GM12874 (cell line): Measurements from ENCODE around the gene RERE.

ENCODE experiments used
- TF ChIP-seq, protein P1 (sequence below): IDR thresholded peaks from 2 replicates; pipeline ENCODE4 v1.5.1; 2011; ENCODE audit warnings: low read depth, mild to moderate bottlenecking, control low read depth, low read length, moderate library complexity; ENCODE audit not compliant: insufficient read depth

The RERE gene

DNA sequence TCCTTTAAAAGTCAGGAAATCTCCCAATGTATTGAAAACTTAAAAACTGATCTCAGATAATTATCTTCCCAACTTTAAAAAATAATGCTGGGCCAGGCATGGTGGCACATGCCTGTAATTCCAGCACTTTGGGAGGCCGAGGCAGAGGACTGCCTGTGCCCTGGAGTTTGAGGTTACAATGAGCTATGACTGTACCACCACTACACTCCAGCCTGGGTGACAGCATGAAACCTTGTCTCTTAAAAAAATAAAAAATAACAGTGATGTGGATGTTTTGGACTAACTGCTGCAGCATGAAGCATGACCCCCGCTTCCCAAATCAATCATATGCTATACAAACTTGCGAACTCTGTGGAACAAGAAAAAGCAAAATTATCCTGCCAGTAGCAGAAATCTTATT is 186.3 kb downstream of the RERE start:
- TF ChIP-seq, protein P1, sequence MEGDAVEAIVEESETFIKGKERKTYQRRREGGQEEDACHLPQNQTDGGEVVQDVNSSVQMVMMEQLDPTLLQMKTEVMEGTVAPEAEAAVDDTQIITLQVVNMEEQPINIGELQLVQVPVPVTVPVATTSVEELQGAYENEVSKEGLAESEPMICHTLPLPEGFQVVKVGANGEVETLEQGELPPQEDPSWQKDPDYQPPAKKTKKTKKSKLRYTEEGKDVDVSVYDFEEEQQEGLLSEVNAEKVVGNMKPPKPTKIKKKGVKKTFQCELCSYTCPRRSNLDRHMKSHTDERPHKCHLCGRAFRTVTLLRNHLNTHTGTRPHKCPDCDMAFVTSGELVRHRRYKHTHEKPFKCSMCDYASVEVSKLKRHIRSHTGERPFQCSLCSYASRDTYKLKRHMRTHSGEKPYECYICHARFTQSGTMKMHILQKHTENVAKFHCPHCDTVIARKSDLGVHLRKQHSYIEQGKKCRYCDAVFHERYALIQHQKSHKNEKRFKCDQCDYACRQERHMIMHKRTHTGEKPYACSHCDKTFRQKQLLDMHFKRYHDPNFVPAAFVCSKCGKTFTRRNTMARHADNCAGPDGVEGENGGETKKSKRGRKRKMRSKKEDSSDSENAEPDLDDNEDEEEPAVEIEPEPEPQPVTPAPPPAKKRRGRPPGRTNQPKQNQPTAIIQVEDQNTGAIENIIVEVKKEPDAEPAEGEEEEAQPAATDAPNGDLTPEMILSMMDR, result no peak

DNA sequence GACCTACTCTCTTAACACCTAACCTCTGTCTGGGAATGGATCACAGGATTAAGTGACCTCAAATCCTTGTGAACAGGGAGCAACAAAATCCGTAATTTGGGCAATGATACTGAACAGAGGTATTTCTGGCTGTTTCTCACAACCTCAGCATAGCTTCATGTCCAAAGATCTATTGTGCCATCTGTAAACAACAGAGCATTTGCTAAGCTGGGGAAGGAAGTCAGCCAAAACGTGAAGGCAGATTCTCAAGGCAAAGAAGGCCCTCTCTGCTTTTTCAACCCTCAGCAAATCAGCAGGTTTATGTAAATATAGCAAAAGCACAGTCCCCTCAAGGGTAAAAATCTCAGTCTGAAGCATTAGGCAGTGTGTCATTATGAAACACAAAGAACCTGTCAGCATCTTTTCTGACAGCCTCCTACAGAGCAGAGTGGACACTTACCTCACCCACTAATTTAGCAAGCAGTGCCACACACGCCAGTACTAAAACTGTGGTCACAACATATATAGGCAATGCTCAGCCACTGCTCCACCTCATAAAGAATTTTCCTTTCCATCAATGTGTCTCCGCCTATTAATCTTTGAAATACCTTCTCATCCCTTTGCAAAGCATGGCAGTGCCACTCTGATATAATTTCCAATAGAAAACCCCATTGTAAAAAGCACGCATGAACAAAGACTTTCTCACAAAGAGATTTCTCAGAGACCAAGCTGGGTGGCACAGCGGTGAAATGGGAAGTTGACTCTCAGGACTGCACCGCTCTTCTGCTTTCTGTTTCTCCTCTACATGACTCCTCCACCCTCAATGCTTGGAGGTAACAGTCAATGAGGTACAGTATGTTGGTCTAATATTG is 188.0 kb downstream of the RERE start:
- TF ChIP-seq, protein P1, result no peak

DNA sequence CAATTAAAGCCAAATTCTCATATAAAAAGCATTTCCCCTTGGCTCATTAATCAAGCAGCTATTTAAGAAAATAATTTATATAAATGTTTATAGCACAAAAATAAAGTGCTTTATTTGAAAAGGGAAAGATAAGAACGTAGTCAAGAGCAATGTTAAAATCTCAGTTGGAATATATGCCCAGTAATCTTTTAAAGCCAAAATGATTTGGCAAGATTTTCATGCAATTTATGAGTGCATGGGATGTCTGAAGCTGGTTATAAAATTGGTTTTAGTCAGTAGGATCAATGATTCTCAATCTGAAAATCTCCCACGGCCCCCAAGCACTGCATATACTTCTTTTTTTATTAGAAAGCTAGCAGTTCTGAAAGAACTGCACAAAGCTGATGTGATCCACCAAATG is 188.8 kb downstream of the RERE start:
- TF ChIP-seq, protein P1, result no peak

DNA sequence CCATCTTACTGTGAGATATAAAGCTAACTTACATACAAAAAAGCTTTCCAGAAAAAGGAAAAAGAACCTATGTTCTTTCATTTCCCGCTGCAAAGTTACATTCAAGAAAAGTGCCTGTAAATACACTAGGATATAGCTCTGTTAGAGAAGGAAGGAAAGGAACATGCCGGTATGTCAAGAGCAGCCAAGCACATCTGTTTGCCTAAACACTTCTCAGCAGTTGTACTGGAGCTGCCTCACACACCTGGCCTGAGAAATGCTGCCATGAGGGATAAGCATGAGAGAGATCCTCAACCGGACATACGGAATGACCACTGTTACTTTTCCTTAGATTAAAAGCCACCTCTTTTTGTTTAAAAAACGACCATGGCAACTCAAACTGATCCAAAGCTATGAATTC is 189.7 kb downstream of the RERE start:
- TF ChIP-seq, protein P1, result no peak

DNA sequence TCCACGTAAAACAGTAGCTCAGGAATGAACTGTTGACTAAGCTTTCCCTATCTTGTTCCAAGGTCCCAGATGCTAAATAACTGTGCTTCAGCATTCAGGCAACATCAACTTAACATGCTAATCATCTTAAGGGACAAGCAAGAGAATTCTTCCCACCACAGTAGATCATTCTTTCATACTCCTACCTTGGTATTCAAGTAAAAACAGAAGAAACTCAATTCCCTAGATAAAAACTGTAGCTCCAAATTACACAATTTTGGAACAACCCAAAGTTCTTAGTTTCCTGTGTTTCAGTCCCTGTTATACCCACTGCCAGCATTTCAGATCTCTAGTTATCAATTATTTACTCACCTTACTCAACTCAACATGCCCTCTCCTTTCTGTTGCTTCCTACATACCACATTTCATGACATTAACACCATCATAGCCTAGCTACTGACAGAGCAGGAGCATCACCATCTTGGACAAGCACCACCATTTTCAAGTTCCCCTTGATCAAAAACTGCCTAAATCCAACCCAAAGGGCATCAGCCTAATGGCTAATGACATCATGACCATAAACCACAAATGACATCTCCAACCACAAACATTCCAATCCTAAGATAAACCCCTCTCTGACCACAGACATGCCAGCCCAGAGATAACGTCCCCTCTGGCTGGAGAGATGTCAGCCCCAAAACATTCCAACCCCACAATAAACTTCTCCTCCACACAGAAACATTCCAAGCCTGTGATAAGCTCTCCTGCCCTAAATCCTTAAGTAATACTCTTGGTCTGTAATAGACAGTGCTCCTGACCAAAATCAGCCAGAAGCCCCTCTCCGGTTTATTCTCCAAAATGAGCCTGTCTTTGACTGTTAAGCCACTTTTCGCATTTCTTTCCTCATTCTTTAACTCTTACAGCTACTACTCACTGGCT is 191.2 kb downstream of the RERE start:
- TF ChIP-seq, protein P1, result no peak

DNA sequence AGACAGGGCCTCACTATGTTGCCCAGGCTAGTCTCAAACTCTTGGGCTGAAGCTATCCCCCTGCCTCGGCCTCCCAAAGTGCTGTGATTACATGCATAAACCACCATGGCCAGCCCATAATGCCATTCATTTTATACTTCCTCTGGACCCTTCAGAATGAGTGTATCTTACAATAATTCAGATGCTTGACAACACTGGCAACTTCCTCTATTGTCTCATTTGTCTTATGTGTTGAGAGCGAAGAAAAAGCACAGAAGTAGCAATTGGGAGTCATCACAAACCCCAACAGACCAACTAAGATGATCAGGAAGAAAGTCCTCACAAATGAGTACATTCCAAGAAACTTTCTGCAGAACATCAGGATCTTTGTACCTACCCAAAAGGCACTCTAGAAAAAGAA is 191.9 kb downstream of the RERE start:
- TF ChIP-seq, protein P1, result no peak

DNA sequence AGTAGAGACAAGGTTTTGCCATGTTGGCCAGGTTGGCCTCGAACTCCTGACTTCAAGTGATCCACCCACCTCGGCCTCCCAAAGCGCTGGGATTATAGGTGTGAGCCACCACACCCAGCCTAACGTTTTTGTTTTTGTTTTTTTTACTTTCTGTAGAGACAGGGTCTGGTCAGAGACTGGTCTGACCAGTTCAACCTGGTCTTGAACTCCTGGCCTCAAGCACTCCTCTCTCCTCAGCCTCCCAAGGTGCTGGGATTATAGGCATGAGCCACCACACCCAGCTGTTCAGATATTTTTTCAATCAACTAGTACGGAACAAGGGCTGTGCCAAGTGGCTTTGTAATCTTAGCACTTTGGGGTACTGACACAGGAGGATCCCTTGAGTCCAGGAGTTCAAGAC is 209.5 kb downstream of the RERE start:
- TF ChIP-seq, protein P1, result no peak
